ENCODE measurements around the gene DAP. TPM values are rescaled to one million over a fixed set of nuclear protein-coding genes. Genes with fewer than 3 reads are reported as not detected.

The DAP gene, protein sequence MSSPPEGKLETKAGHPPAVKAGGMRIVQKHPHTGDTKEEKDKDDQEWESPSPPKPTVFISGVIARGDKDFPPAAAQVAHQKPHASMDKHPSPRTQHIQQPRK
- total RNA-seq: 67.4 and 113 TPM in 2 replicates

DNA sequence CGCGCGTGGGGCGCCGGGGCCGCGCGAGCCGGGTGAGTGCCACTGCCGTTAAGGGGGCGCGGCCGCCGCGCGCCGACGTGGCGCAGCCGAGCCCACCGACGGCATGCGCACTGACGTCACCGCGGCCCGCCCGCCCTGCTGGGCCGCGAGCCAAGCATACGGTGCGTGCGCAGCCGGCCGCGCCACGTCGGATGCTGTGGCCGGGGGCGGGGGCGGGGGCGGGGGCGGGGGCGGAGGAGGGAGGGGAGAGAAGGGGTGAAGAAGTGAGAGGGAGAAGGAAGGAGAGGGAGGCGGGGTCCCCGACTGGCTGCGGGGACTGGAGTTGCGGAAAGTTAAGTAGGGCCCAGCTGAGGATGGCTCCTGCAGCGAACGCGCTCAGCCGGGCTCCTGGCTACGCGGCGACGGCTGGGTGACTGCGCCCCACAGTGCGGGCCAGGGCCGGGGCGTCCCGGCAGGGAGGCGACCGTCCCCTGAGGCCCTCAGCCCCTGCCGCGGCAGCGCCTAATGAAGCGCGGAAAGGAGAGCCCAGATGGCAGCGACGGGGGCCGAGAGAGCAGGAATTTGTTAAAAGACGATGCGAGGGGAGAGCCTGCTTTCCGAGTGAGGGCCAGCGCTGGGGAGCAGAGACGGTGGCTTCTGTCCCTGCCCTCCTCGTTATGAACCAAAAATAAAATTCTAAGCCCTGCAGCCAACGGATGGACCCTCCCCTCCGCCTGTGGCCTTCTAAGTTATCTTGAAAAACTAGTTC is at the start of gene DAP:
TSS of gene DAP (minus strand) at position 50 of the 748 bp plus-strand sequence. CDS start 166 bp downstream, outside the sequence.

Other genes starting within 250 kb of the DAP start
- 1.2 and 2.4 TPM in 2 replicates for gene ANKRD33B, start 197.2 kb downstream of the DAP start, total RNA-seq

Measured in smooth muscle cell of the umbilical artery (primary cell).